ENCODE results near the gene SEC23A.
A peak's percentile ranks its signal among the peaks of the same experiment; 100 is the strongest.
"Not testable (repeated sequence)": the region's sequence is repeated elsewhere in the genome, so short reads cannot be mapped to it uniquely, and the experiment has no call there.

The SEC23A gene

GRCh38 chr14:39029789-39030188 is 73.2 kb downstream of the SEC23A start:
- DNase-seq (ENCODE audit: low read depth), result no peak

GRCh38 chr14:39028620-39029019 is 74.4 kb downstream of the SEC23A start:
- DNase-seq (ENCODE audit: low read depth), result no peak

- DNase-seq (ENCODE audit: low read depth), result no peak
Measured at GRCh38 chr14:39025810-39026627, 77.0 kb downstream of the SEC23A start.

GRCh38 chr14:39025250-39025809 is 77.7 kb downstream of the SEC23A start:
- DNase-seq (ENCODE audit: low read depth), result no peak

- no peak for DNase-seq (ENCODE audit: low read depth)
Measured at GRCh38 chr14:39023939-39024871, 78.8 kb downstream of the SEC23A start.

- DNase-seq (ENCODE audit: low read depth), result not testable (repeated sequence)
Measured at GRCh38 chr14:39017096-39018016, 85.7 kb downstream of the SEC23A start.

- DNase-seq (ENCODE audit: low read depth), result no peak
Measured at GRCh38 chr14:39016733-39017095, 86.3 kb downstream of the SEC23A start.

GRCh38 chr14:39015964-39016577 is 87.0 kb downstream of the SEC23A start:
- DNase-seq (ENCODE audit: low read depth), result peak; percentile 4

- DNase-seq (ENCODE audit: low read depth), result peak; percentile 12
Measured at GRCh38 chr14:39015360-39015961, 87.6 kb downstream of the SEC23A start.

- no peak for DNase-seq (ENCODE audit: low read depth)
Measured at GRCh38 chr14:39014460-39014859, 88.6 kb downstream of the SEC23A start.

- not testable (repeated sequence) for DNase-seq (ENCODE audit: low read depth)
Measured at GRCh38 chr14:39008965-39009364, 94.1 kb downstream of the SEC23A start.

GRCh38 chr14:39006721-39007410 is 96.2 kb downstream of the SEC23A start:
- no peak for DNase-seq (ENCODE audit: low read depth)

GRCh38 chr14:39005044-39005880 is 97.8 kb downstream of the SEC23A start:
- DNase-seq (ENCODE audit: low read depth), result no peak

GRCh38 chr14:38999949-39000348 is 103.1 kb downstream of the SEC23A start:
- no peak for DNase-seq (ENCODE audit: low read depth)

- DNase-seq (ENCODE audit: low read depth), result no peak
Measured at GRCh38 chr14:38994731-38995130, 108.3 kb downstream of the SEC23A start.

- no peak for DNase-seq (ENCODE audit: low read depth)
Measured at GRCh38 chr14:38993981-38994380, 109.1 kb downstream of the SEC23A start.

- DNase-seq (ENCODE audit: low read depth), result no peak
Measured at GRCh38 chr14:38992067-38992844, 110.8 kb downstream of the SEC23A start.

GRCh38 chr14:38991299-38991698 is 111.7 kb downstream of the SEC23A start:
- DNase-seq (ENCODE audit: low read depth), result no peak

Data from GM04504 (cell line).